K562 (cell line): ENCODE measurements around the gene ATP5MK. TPM values are rescaled to one million over a fixed set of nuclear protein-coding genes. Genes with fewer than 3 reads are reported as not detected.

ENCODE experiments used
- ATAC-seq: fragments of 200-7000 bp; cut with Tn5 transposase; 3 replicates; pipeline ENCODE4 v1.9.1; 2020; ENCODE audit warnings: moderate library complexity
- BruUV-seq: library from RNA; stranded (reverse); fragments of 400-500 nt; replicated peaks from 2 replicates; lab custom pipeline; 2021; lab: Mats Ljungman, UMichigan
- CTCF ChIA-PET: fragments of 300-600 bp; formaldehyde crosslinking; extraction: SDS; loops from one replicate; lab custom pipeline; 2021; ENCODE audit warnings: low intra/inter-chr PET ratio; lab: Yijun Ruan, JAX
- POLR2A ChIA-PET: fragments of 300-600, 350-650 bp; sonication (Branson Sonifier 250); formaldehyde crosslinking; extraction: SDS; loops from one replicate; lab custom pipeline; 2021; ENCODE audit warnings: antibody characterized with exemption, inconsistent platforms; lab: Yijun Ruan, JAX
- DNase-seq, 4 experiments: peaks; one replicate each; pipeline versions ENCODE4 v3.0.0 to v3.0.0-alpha.2; 2011 to 2018; ENCODE audit warnings: low spot score in 3 of 4, mixed read lengths in 3 of 4; ENCODE audit errors: extremely low read depth in 1 of 4
- FAIRE-seq: peaks from 2 replicates; lab custom pipeline; 2011; peaks lifted over from hg19 to GRCh38; lab: Jason Lieb, UNC
- H2AFZ ChIP-seq: 2 replicates; pipeline ENCODE4 v1.6.0; 2011; ENCODE audit warnings: low read depth, low read length, control low read depth, inconsistent platforms
- H3K27ac ChIP-seq: fragments of 200-600 bp; 3 replicates; pipeline ENCODE4 v1.8.0; 2011; ENCODE audit warnings: low read depth, mild to moderate bottlenecking, control low read depth, inconsistent platforms, low read length, moderate library complexity, mixed read lengths; ENCODE audit errors: extremely low read depth
- H3K27me3 ChIP-seq, 2 experiments: fragments of 300-600 bp in 1 of 2; 2 replicates in 1 of 2; 3 replicates in 1 of 2; pipeline versions ENCODE4 v1.6.0 to v1.8.0; 2011; ENCODE audit warnings: inconsistent platforms in 2 of 2, low read length in 2 of 2, mild to moderate bottlenecking in 1 of 2, mixed read lengths in 1 of 2, moderate library complexity in 1 of 2; ENCODE audit not compliant: control insufficient read depth in 2 of 2, insufficient read depth in 2 of 2
- H3K36me3 ChIP-seq: fragments of 300-600 bp; 3 replicates; pipeline ENCODE4 v1.8.0; 2011; ENCODE audit warnings: mild to moderate bottlenecking, low read length, inconsistent platforms; ENCODE audit not compliant: control insufficient read depth, insufficient read depth
- H3K4me1 ChIP-seq, 2 experiments: fragments of 200-600 bp in 1 of 2; replicated peaks in 1 of 2; 2 replicates in 1 of 2; 3 replicates in 1 of 2; pipeline versions ENCODE4 v1.5.1 to v1.8.0; 2011; ENCODE audit warnings: inconsistent platforms in 2 of 2, low read length in 2 of 2, mild to moderate bottlenecking in 1 of 2, mixed read lengths in 1 of 2, moderate library complexity in 1 of 2; ENCODE audit not compliant: control insufficient read depth in 2 of 2, insufficient read depth in 2 of 2
- H3K4me2 ChIP-seq: 2 replicates; pipeline ENCODE4 v1.6.1; 2011; ENCODE audit warnings: low read length, control low read depth, inconsistent platforms, mixed read lengths; ENCODE audit not compliant: insufficient read depth
- H3K4me3 ChIP-seq: fragments of 200-600 bp; sonication (generic), shearing (Covaris generic); 2 replicates; pipeline ENCODE4 v1.5.1; 2016; ENCODE audit warnings: control low read depth, inconsistent platforms
- H3K79me2 ChIP-seq: fragments of 200-600 bp; 3 replicates; pipeline ENCODE4 v1.8.0; 2011; ENCODE audit warnings: low read length, inconsistent platforms; ENCODE audit not compliant: control insufficient read depth, insufficient read depth
- H3K9ac ChIP-seq, 2 experiments: 2 replicates each; pipeline versions ENCODE4 v1.6.0 to v1.6.1; 2011; ENCODE audit warnings: low read depth in 2 of 2, low read length in 2 of 2, control low read depth in 1 of 2, inconsistent platforms in 1 of 2, mild to moderate bottlenecking in 1 of 2, mixed read lengths in 1 of 2; ENCODE audit not compliant: insufficient read depth in 1 of 2
- H3K9me1 ChIP-seq: one replicate; pipeline ENCODE4 v1.6.0; 2011; ENCODE audit warnings: inconsistent platforms, mild to moderate bottlenecking, low read length, moderate library complexity; ENCODE audit not compliant: control insufficient read depth, insufficient read depth
- H3K9me3 ChIP-seq: replicated peaks from 2 replicates; pipeline ENCODE4 v1.5.1; 2011; ENCODE audit warnings: low read depth, low read length, inconsistent platforms; ENCODE audit not compliant: control insufficient read depth, insufficient read depth
- H4K20me1 ChIP-seq: replicated peaks from 2 replicates; pipeline ENCODE4 v1.6.1; 2011; ENCODE audit warnings: low read length, inconsistent platforms, mixed read lengths; ENCODE audit not compliant: control insufficient read depth, insufficient read depth
- CEBPB ChIP-seq: fragments of 450-650 bp; IDR thresholded peaks from 2 replicates; pipeline ENCODE4 v1.6.1; 2016; ENCODE audit warnings: missing genetic modification characterization, missing compliant biosample characterization
- ZNF592 ChIP-seq: fragments of 450-650 bp; IDR thresholded peaks from 2 replicates; pipeline ENCODE4 v1.6.1; 2017; ENCODE audit warnings: antibody characterized with exemption, mild to moderate bottlenecking
- WGBS: fragments of 100-300 bp; shearing (Covaris generic); methylation state at CpG from one replicate; pipeline ENCODE4 v1.1.6; 2016; ENCODE audit warnings: low coverage, mixed read lengths; ENCODE audit not compliant: insufficient coverage; ENCODE audit errors: missing lambda C conversion rate; 5-methylcytosine and 5-hydroxymethylcytosine counted together
- in situ Hi-C: fragments of 300-500 bp; cut with MboI; formaldehyde crosslinking; loops from 4 replicates; pipeline ENCODE4 v1.15.0; 2018; ENCODE audit warnings: inconsistent platforms, mixed read lengths
- intact Hi-C: fragments of 100-400 bp; cut with micrococcal nuclease; formaldehyde crosslinking; loops from 2 replicates; pipeline ENCODE4 v1.14.2; 2022
- polyA plus RNA-seq, 8 experiments: library from polyadenylated mRNA; depleted of rRNA in 4 of 8; stranded (reverse) in 5 of 8; unstranded in 3 of 8; fragments of >200 nt; fragmentation: Nextera tagmentation in 2 of 8; fragmentation: Illumina TruSeq in 1 of 8; extraction: Ambion mirVana in 2 of 8; extraction: Trizol in 1 of 8; gene quantifications; 2 replicates each; pipeline versions ENCODE4 v1.2.1 to v1.2.3, GENCODE V29; 2011 to 2014; ENCODE audit warnings: inconsistent platforms in 1 of 8, missing spikeins in 1 of 8
- total RNA-seq, 7 experiments: library from RNA; depleted of rRNA in 6 of 7; stranded (reverse); fragments of >200 nt in 6 of 7; fragmentation: Illumina TruSeq in 2 of 7; extraction: Trizol in 2 of 7; gene quantifications; 2 replicates each; pipeline versions ENCODE4 v1.2.1 to v1.2.3, GENCODE V29; 2011 to 2021; ENCODE audit warnings: low replicate concordance in 1 of 7

Gene ATP5MK
- total and polyA plus RNA-seq, 9 of the 15 experiments (the other 6 are each of a cell fraction or from before 2014, with no cell fraction given), result 182 to 1,810 (median 741) TPM

GRCh38 chr10:103397191-103397825 lies 1.0 kb upstream of the ATP5MK start:
- intact Hi-C loops, result loop anchor here (5.0 kb wide), 1 partner anchor 45 kb away; the partner anchor contains the start of gene PCGF6
- peak in 1 of 4 experiments; percentile 24 for DNase-seq

More at GRCh38 chr10:103397191-103397825, 1.0 kb upstream of the ATP5MK start:
- Histone ChIP-seq H3K36me3 (peaks cover 70% of the 10 kb centered on the region), H3K4me1 (peaks cover 10 to 15% of the 10 kb centered on the region in 2 experiments; a peak in 4 of 5 replicates), H4K20me1 (0 out of 2 replicates have a peak, but pooled peaks cover 4% of the 10 kb centered on the region), H3K79me2 (peaks cover 76% of the 10 kb centered on the region), H3K27ac (peak overlapping the region; percentile 72), H3K9ac (peak overlapping the region; percentile 85 to 89), H3K9me3 (no peaks in the 10 kb centered on the region), H2AFZ (peak overlapping the region; percentile 63; the same call in 1 of the 2 replicates), H3K4me3 (peak overlapping the region; percentile 74), H3K9me1 (peaks cover 5% of the 10 kb centered on the region), H3K27me3 (no peaks in the 10 kb centered on the region), H3K4me2 (peak overlapping the region; percentile 92)
- WGBS, result 1% methylated on average over 19 of the region's 19 CpGs
- no peak for ATAC-seq
- peak; percentile 56 for FAIRE-seq
- in situ Hi-C loops, result no loop called here
- TF ChIP-seq CEBPB (tag) (0 out of 2 replicates have a peak, but pooled peaks have one; percentile 16), ZNF592 (no peak)
- ChIA-PET POLR2A (interaction anchor here (0.8 to 2.0 kb wide), 3 partner anchors 10 to 30 kb away, joined by 4 to 6 read pairs (median 5); partner anchors contain the start of gene TAF5), CTCF (no interaction called here)
- BruUV-seq, result no TSS peak
